Activated CD8-positive, alpha-beta memory T cell treated with anti-CD3 and anti-CD28 coated beads, Interleukin-2, amount 50 U/mL, for 24 hours (primary cell): ENCODE measurements around the gene SLC17A5.
"Not testable (repeated sequence)": the region's sequence is repeated elsewhere in the genome, so short reads cannot be mapped to it uniquely, and the experiment has no call there.

Experiments
- DNase-seq: peaks from one replicate; pipeline ENCODE4 v3.0.0-alpha.2; 2020; ENCODE audit errors: extremely low read depth

Gene SLC17A5

GRCh38 chr6:73614802-73615201 is 39.0 kb downstream of the SLC17A5 start:
- no peak for DNase-seq

GRCh38 chr6:73613806-73614536 is 39.8 kb downstream of the SLC17A5 start:
- DNase-seq: no peak

GRCh38 chr6:73612611-73613010 is 41.2 kb downstream of the SLC17A5 start:
- DNase-seq: no peak

- no peak for DNase-seq
Measured at GRCh38 chr6:73610444-73611275, 43.1 kb downstream of the SLC17A5 start.

GRCh38 chr6:73608761-73609160 is 45.0 kb downstream of the SLC17A5 start:
- no peak for DNase-seq

GRCh38 chr6:73606428-73606827 is 47.4 kb downstream of the SLC17A5 start:
- no peak for DNase-seq

- DNase-seq: no peak
Measured at GRCh38 chr6:73604461-73604860, 49.3 kb downstream of the SLC17A5 start.

GRCh38 chr6:73604020-73604419 is 49.8 kb downstream of the SLC17A5 start:
- no peak for DNase-seq

GRCh38 chr6:73586416-73586974 is 67.3 kb downstream of the SLC17A5 start:
- DNase-seq: no peak

GRCh38 chr6:73585566-73586415 is 68.0 kb downstream of the SLC17A5 start:
- DNase-seq: peak; percentile 13

GRCh38 chr6:73581293-73581692 is 72.5 kb downstream of the SLC17A5 start:
- no peak for DNase-seq

GRCh38 chr6:73580247-73581149 is 73.3 kb downstream of the SLC17A5 start:
- DNase-seq: peak; percentile 35

- DNase-seq: no peak
Measured at GRCh38 chr6:73579851-73580246, 73.9 kb downstream of the SLC17A5 start.

GRCh38 chr6:73579389-73579788 is 74.4 kb downstream of the SLC17A5 start:
- DNase-seq: no peak

- DNase-seq: no peak
Measured at GRCh38 chr6:73577676-73578075, 76.1 kb downstream of the SLC17A5 start.

GRCh38 chr6:73572531-73572930 is 81.3 kb downstream of the SLC17A5 start:
- not testable (repeated sequence) for DNase-seq

- DNase-seq: not testable (repeated sequence)
Measured at GRCh38 chr6:73571218-73572181, 82.3 kb downstream of the SLC17A5 start.

- DNase-seq: no peak
Measured at GRCh38 chr6:73569121-73569520, 84.7 kb downstream of the SLC17A5 start.

- DNase-seq: no peak
Measured at GRCh38 chr6:73566954-73567591, 86.7 kb downstream of the SLC17A5 start.
